ENCODE results near the gene ADARB2.
"Not testable (repeated sequence)": the region's sequence is repeated elsewhere in the genome, so short reads cannot be mapped to it uniquely, and the experiment has no call there.

Gene ADARB2

GRCh38 chr10:1227510-1228402 is 509.6 kb downstream of the ADARB2 start:
- no peak for DNase-seq (ENCODE audit: low spot score)

GRCh38 chr10:1226907-1227306 is 510.4 kb downstream of the ADARB2 start:
- DNase-seq (ENCODE audit: low spot score): not testable (repeated sequence)

GRCh38 chr10:1219874-1220273 is 517.5 kb downstream of the ADARB2 start:
- DNase-seq (ENCODE audit: low spot score): not testable (repeated sequence)

GRCh38 chr10:1217661-1218060 is 519.7 kb downstream of the ADARB2 start:
- no peak for DNase-seq (ENCODE audit: low spot score)

GRCh38 chr10:1217237-1217587 is 520.1 kb downstream of the ADARB2 start:
- DNase-seq (ENCODE audit: low spot score): no peak

GRCh38 chr10:1216574-1217236 is 520.6 kb downstream of the ADARB2 start:
- no peak for DNase-seq (ENCODE audit: low spot score)

GRCh38 chr10:1215862-1216573 is 521.3 kb downstream of the ADARB2 start:
- no peak for DNase-seq (ENCODE audit: low spot score)

GRCh38 chr10:1214882-1215540 is 522.3 kb downstream of the ADARB2 start:
- DNase-seq (ENCODE audit: low spot score): no peak

- no peak for DNase-seq (ENCODE audit: low spot score)
These were observed 523.2 kb downstream of the ADARB2 start for GRCh38 chr10:1214071-1214675.

- no peak for DNase-seq (ENCODE audit: low spot score)
These were observed 523.9 kb downstream of the ADARB2 start for GRCh38 chr10:1213252-1214070.

- DNase-seq (ENCODE audit: low spot score): no peak
These were observed 524.7 kb downstream of the ADARB2 start for GRCh38 chr10:1212571-1213141.

GRCh38 chr10:1211844-1212570 is 525.3 kb downstream of the ADARB2 start:
- peak; percentile 63 for DNase-seq (ENCODE audit: low spot score)

GRCh38 chr10:1210667-1211066 is 526.7 kb downstream of the ADARB2 start:
- DNase-seq (ENCODE audit: low spot score): no peak

GRCh38 chr10:1209355-1209979 is 527.9 kb downstream of the ADARB2 start:
- no peak for DNase-seq (ENCODE audit: low spot score)

- no peak for DNase-seq (ENCODE audit: low spot score)
These were observed 528.7 kb downstream of the ADARB2 start for GRCh38 chr10:1208366-1209311.

GRCh38 chr10:1206601-1207000 is 530.7 kb downstream of the ADARB2 start:
- no peak for DNase-seq (ENCODE audit: low spot score)

GRCh38 chr10:1206101-1206500 is 531.2 kb downstream of the ADARB2 start:
- DNase-seq (ENCODE audit: low spot score): no peak

- DNase-seq (ENCODE audit: low spot score): no peak
These were observed 531.8 kb downstream of the ADARB2 start for GRCh38 chr10:1205450-1206030.

All from cerebellar cortex (tissue), 1 donor.